HG03039 (cell line): ENCODE data around the gene RB1.
"Not testable (repeated sequence)": the region's sequence is repeated elsewhere in the genome, so short reads cannot be mapped to it uniquely, and the experiment has no call there.

Experiments
- ATAC-seq: cut with Tn5 transposase; IDR thresholded peaks from one replicate; pipeline ENCODE4 v1.9.1; 2021; ENCODE audit warnings: mild to moderate bottlenecking, moderate library complexity; ENCODE audit not compliant: unreplicated experiment

Gene RB1

DNA sequence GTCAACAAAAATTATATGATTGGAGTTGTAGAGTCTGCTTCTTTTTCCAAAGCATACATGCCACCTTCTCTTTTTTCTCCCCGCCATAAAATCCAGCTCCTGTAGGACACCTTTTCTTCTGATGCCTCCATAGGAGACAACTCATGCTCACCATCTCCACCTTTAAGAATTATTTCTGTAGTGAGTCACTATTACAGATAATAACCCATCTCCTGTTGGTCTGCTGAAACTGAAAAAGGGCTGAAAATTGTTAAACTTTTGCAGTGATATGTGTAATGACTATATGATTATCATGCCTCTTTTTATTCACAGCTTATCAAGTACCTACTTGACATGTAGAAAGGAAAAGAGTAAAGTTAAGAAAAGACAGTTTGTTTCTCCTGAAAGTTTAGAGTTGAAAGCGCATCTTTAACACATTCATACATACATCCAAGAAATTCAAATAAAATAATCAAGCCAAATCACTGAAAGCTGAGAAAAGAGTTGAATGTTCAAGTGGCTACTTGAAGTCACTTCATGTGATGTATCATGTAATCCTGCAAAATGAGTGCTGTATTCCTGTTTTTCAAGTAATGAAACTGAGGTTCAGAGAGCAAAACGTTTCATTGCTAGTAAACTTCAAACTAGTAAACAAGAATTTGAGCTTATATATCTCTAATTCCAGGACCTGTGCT is 144.9 kb downstream of the RB1 start:
- ATAC-seq, result no peak

DNA sequence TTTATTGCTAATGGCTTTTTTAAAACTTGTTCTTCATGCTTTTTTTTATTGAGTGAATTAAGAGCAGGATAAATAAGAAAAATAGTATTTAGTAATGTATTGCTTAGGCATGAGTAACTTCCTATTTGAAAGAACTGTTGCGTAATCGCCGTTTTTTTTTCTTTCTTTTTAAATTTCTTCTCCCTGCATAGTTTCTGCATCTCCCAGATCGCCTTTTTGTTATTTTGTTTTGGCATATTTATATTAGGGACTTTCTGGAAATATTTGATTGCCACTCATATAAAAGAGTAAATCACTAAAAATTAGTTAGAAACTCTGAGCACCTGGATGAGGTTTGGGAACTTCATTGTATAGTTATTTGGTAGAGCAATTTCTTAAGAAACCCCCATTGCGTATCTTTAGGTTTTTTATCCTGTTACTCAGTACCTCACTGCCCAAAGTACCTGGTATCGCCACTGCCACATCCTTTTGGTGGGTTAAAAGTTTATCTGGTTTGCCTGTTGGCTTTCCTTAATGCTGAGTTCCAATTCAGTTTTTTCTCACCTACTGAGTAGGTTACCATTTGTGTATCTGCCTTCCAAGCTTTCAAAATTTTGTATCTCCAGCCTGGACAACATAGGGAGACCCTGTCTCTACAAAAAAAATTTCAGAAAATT is 145.5 kb downstream of the RB1 start:
- ATAC-seq, result no peak

DNA sequence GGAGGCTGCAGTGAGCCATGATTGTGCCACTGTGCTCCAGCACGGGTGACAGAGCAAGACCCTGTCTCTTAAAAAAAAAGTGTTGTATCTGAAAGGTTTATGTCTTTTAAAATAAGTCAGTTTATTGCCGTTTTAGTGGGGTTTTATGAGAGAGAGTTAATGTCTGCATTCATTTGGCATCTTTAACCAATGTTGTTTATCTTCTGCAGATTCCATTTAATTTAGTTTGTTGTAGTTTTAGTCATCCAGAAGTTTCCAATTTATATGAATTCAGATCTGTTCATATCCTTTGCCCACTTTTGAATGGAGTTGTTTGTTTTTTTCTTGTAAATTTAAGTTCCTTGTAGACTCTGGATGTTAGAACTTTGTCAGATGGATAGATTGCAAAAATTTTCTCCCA is 146.1 kb downstream of the RB1 start:
- no peak for ATAC-seq

DNA sequence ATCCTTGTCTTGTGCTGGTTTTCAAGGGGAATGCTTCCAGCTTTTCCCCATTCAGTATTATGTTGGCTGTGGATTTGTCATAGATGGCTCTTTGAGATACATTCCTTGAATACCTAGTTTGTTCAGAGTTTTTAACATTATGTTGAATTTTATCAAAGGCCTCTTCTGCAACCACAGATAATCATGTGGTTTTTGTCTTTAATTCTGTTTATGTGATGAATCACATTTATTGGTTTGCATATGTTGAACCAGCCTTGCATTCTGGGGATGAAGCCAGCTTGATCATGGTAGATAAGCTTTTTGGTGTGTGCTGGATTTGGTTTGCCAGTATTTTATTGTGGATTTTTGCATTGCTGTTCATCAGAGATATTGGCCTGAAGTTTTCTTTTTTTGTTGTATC is 147.6 kb downstream of the RB1 start:
- ATAC-seq, result not testable (repeated sequence)

DNA sequence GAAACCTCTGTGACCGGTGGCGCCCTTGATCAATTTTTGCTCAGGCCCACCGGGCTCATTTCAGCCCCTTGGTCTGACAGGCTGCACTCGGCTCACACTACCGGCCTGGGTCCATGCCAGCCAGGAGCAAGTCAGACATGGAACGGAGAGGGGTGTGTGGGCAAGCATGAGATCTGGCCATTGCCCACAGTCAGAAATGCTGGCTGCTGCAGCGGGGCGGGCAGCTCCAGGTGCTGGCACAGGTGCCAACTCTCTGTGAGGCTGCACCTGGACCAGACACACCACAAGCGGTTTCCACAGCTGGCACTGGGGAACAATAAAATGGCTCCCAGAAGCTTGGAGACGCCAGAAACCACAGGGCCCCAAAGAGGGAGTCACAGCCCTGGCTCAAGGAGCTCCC is 153.0 kb downstream of the RB1 start:
- no peak for ATAC-seq

DNA sequence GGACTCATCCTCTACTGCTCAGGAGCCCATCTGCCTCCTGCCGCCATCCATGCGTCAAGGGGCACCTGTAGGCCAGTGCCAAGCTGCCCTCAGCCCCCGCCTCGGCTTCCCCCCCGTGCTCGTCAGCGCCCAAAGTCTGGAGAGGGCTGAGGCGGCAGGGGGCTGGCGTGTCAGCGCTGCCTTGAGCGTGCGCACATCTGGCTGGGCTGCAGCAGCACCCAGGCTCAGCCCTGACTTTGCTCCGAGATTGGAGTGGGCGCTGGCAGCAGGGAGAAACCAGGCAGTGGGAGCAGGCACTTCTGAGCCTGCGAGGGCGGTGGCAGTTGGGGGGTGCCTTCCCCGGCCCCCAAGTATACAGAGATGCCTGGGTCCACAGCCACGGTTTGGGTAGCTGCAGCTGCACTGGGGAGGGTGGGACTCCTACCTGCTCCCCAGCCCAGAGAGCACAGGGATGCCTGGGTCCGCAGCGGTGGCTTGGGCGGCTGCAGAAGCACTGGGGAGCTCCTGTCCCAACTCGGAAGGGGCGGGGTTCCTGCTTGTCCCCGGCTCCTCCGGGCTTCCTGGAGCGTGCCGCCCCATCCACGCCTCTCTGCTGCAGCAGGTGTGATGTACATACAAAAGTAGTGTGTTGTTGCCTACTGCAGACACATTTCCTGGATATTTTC is 154.2 kb downstream of the RB1 start:
- no peak for ATAC-seq

DNA sequence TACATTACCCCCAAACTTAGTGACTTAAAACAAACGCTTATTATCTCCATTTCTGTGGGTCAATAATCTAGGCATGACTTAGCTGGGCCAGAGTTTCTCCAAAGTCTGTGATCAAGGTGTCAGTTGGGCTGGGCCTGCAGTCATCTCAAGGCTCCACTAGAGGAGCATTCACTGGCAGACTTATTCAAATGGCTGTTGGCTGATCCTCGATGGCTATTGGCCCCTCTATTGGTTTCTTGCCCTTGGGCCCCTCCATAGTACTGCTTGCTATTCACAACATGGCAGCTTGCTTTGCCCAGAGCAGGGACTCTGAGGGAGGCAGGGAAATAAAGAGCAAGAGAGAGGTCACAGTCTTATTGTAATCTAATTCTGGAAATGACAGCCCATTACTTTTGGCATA is 171.7 kb downstream of the RB1 start:
- no peak for ATAC-seq

DNA sequence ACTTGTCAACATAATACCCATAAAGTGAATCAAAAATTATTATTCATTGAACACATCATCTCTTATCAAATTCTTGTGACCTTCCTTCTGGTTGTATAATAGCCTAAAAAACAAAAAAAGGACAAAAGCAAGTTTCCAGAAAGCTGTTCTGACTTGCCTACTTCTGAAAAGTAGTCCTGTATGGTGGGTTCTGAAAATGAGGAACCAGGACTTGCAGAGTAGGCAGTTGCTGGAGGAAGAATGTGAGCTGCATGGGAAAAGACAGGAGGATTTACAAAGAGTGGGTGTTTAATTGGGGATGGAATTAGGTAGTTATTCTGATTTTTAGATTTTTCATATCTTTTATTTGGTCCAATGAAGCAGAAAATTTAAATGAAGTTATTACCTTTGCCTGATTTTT is 172.7 kb downstream of the RB1 start:
- ATAC-seq, result no peak

DNA sequence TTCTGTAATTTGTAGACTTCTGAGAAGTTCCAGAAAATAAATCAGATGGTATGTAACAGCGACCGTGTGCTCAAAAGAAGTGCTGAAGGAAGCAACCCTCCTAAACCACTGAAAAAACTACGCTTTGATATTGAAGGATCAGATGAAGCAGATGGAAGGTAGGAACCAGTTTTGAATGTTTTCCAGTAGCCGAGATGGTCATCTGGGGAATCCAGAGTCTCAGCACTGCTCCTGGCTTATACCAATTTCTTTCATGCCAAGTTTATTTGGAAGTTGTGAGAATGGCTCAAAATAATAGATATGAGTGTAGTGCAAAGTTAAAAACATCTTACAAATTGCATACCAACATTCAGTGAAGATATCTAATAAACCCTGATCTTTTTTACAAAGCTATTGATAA is 173.1 kb downstream of the RB1 start:
- ATAC-seq, result no peak

DNA sequence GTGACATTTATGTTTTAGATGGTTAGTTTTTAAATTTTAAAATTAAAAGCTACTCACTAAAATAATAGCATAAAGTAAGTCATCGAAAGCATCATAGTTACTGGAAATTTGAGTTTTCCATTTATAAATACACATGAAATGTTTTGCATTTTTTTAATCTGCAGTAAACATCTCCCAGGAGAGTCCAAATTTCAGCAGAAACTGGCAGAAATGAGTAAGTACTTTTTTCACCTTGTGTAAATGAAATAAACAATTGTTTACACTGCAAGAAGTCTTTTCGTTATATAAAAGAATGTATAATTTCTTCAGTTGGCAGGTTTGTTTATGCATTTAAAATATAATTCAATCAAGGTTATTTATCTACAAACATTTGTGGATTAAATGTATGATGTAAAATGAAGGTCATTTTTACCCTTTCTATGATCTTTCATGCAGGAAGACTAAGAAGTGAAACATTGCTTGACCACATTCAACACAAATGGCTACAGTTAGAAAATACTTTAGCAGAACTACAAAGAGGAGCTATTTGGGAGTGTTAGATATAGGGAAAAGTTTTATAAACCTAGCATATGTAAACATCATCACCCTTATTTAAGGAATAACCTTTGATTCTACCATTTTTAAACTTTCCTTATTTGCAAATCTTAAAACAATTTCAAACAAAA is 173.8 kb downstream of the RB1 start:
- no peak for ATAC-seq

DNA sequence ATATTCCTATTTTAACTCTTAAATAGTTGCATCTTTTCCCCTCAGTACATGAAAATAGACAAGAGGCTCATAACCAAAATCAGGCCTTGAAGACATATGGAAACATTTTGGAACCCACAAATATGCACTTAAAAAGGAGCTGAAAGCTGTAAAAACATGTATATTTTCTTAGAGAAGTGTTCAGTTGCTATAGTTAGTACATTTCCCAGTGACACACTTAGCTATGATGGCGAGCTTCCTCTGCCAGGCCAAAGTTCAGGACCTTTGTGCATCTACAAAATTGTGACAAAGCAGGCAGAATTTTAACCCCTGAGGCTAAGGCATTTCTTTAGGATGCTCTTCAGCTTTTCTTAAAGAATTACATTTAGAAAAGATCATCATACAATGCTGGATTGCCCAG is 174.8 kb downstream of the RB1 start:
- no peak for ATAC-seq

DNA sequence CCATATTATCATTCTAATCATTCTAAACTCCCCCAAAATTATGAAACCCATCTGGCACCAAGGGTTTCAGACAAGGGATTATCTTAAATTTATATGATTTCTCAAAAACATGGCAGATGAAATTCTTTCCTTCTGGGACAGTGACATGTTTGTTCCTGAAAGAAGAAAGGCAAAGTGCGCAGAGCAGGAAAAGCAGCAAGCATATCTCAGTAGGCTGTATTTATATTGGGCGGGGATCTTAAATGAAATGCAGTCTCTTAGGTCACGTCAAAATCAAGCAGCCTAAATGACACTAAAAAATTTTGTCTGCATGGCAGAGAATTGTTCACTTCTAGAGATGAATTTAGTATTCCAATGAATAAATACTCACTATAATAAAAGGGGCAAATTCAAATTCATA is 180.0 kb downstream of the RB1 start:
- ATAC-seq, result no peak

DNA sequence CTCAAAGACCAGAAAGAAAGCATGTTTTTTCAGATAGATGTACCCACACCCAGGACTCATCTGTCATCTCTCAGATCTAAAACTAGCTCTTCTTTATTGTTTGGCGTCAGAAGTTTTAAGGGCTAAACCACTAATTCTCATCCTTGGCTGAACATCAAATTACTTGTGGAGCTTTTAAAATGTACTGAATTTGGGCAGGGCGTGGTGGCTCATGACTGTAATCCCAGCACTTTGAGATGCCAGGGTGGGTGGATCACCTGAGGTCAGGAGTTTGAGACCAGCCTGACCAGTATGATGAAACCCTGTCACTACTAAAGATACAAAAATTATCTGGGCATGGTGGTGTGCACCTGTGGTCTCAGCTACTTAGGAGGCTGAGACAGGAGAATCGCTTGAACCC is 181.9 kb downstream of the RB1 start:
- no peak for ATAC-seq

DNA sequence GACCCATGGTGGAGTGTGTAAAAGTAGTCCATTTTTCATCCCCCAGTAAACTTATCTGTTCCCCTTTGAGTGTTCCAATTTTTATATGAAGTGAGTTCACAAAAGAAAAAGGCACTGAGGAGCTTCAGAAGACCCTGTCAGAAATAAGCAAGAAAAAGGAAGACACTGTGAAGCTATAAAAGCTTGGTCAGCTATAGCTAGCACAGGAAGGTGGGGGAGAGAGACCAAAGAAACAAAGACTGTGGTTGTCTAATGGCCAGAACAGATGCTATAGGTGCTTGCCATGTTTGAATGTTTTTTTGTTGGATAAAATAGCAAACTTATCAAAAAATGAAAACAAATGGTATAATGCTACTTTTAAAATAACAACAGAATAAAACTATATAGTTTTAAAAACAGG is 182.8 kb downstream of the RB1 start:
- no peak for ATAC-seq

DNA sequence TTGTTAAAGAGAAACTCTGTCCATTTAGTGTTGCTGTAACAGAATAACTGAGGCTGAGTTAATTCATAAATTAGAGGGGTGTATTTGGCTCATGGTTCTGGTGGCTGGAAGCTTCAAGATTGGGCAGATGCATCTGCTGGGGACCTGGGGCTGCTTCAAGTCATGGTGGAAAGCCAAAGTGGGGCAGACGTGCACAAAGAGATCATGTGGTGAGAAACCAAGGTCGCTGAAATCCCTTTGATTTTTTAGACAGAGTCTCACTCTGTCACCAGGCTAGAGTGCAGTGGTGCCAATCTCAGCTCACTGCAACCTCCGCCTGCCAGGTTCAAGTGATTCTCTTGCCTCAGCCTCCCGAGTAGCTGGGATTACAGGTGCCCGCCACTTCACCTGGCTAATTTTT is 183.3 kb downstream of the RB1 start:
- no peak for ATAC-seq

DNA sequence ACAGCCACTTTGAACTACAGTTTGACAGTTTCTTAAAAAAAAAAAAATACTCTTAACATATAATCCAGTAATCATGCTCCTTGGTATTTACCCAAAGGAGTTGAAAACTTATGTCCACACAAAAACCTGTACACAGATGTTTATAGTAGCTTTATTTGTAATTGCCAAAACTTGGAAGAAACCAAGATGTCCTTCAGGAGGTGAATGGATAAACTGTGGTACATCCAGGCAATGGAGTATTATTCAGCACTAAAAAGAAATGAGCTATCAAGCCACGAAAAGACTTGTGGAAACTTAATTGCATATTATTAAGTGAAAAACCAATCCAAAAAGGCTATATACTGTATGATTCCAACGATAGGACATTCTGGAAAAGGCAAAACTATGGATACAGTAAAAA is 184.4 kb downstream of the RB1 start:
- ATAC-seq, result no peak

DNA sequence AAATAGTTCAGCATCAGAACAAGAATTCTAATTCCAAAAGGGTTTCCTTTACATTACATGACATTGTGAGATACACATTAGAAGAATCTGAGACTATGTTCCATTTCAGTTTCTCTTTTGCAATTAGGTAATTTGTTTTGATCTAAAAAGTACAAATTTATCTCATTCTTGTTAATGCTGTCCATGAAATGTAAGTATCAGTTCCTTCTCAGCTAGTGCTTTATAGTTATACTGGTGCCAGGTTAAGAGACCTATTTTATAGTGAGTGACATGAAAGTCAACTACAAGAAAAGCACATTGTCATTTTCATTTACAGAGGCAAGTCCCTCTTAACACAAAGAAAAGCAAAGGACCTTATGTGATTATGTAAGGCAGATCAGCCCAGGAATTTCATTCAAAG is 185.4 kb downstream of the RB1 start:
- ATAC-seq, result no peak

DNA sequence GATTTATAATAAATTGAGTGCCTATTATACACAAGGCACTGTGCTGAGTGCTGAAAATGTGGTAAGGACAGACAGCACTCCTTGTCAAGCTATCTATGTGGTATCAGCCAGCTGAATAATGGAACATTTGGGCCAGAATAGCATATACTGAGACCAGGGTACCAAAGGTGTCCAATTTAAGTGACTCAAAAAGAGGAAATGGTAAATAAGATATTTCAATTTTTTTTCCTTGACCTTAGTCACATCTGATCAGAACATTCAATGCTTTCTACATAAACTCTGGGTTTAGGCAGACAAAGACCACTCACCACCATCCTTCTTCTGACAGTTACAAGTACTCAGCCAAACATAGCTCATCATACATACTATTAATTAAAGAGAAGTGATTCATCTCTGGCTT is 186.1 kb downstream of the RB1 start:
- ATAC-seq, result no peak

DNA sequence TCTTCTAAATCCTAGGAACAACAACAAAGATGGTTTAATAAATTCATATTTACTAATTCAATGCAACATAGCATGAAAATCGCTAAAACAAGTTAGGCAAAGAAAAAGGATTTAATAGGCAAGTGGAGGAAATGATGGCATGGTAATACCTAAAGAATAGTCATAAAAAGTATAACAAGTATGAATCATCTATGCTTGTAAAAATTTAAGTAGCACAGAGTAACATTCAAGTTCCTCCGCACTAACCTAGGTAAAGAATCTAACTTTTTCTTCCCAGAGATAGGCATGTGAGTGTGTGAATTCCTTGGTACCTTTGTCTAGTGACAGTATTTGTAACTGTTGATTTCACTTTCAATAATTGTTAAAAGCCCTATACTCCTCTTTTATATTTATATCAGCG is 186.7 kb downstream of the RB1 start:
- no peak for ATAC-seq

DNA sequence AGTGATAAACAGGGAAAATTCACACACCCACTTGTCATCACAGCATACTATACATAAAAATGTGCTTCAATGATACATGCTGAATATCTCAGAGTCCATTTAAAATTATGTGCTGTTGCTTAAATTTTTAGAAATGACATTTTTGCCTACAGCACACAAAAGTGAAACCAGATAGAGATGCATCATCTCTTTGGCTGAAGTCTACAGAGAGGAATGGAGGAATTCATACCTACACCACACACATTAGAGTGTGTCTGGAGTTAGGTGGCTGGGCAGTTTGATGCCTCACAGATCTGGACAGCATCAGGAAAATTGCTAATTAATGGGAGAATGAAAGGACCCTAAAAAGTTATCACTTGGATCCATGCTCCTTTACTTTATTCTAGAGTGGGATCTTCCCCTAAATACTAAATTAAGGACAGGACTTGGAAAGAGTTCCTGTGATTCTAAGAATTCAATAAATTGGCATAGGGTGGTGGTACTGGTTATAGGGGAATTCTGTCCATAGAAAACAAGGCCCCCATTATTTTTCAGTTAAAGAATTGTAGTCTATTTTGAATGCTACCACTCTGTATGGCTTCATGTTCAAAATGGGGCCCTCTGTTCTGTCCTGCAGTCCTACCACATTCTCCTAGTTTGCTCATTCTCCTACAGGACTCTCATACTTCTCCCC is 188.0 kb downstream of the RB1 start:
- no peak for ATAC-seq

DNA sequence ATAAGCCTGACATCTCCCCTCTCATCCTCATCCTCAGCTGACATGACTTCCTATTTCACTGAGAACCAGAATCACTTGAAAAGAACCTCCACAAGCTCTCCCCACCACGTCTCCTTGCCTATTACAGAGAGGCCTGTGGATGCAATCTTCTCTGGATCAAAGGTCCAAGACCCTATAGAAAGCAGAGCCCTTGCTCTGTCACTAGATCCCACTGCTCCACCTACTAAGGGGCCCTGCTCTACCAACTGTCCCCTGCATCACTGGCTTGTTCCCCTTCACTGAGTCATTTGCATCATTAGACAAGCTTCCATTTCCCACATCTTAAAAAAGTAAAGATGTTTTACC is 188.5 kb downstream of the RB1 start:
- ATAC-seq, result peak; percentile 50
